K562 (cell line): ENCODE measurements around the gene PRTFDC1. TPM values are rescaled to one million over a fixed set of nuclear protein-coding genes. Genes with fewer than 3 reads are reported as not detected.

Source experiments
- ATAC-seq: fragments of 200-7000 bp; cut with Tn5 transposase; 3 replicates; pipeline ENCODE4 v1.9.1; 2020; ENCODE audit warnings: moderate library complexity
- BruUV-seq: library from RNA; stranded (reverse); fragments of 400-500 nt; replicated peaks from 2 replicates; lab custom pipeline; 2021; lab: Mats Ljungman, UMichigan
- CTCF ChIA-PET: fragments of 300-600 bp; formaldehyde crosslinking; extraction: SDS; loops from one replicate; lab custom pipeline; 2021; ENCODE audit warnings: low intra/inter-chr PET ratio; lab: Yijun Ruan, JAX
- POLR2A ChIA-PET: fragments of 300-600, 350-650 bp; sonication (Branson Sonifier 250); formaldehyde crosslinking; extraction: SDS; loops from one replicate; lab custom pipeline; 2021; ENCODE audit warnings: antibody characterized with exemption, inconsistent platforms; lab: Yijun Ruan, JAX
- DNase-seq, 4 experiments: peaks; one replicate each; pipeline versions ENCODE4 v3.0.0 to v3.0.0-alpha.2; 2011 to 2018; ENCODE audit warnings: low spot score in 3 of 4, mixed read lengths in 3 of 4; ENCODE audit errors: extremely low read depth in 1 of 4
- FAIRE-seq: peaks from 2 replicates; lab custom pipeline; 2011; peaks lifted over from hg19 to GRCh38; lab: Jason Lieb, UNC
- H2AFZ ChIP-seq: 2 replicates; pipeline ENCODE4 v1.6.0; 2011; ENCODE audit warnings: low read depth, low read length, control low read depth, inconsistent platforms
- H3K27ac ChIP-seq: fragments of 200-600 bp; 3 replicates; pipeline ENCODE4 v1.8.0; 2011; ENCODE audit warnings: low read depth, mild to moderate bottlenecking, control low read depth, inconsistent platforms, low read length, moderate library complexity, mixed read lengths; ENCODE audit errors: extremely low read depth
- H3K27me3 ChIP-seq, 2 experiments: fragments of 300-600 bp in 1 of 2; 2 replicates in 1 of 2; 3 replicates in 1 of 2; pipeline versions ENCODE4 v1.6.0 to v1.8.0; 2011; ENCODE audit warnings: inconsistent platforms in 2 of 2, low read length in 2 of 2, mild to moderate bottlenecking in 1 of 2, mixed read lengths in 1 of 2, moderate library complexity in 1 of 2; ENCODE audit not compliant: control insufficient read depth in 2 of 2, insufficient read depth in 2 of 2
- H3K36me3 ChIP-seq: fragments of 300-600 bp; 3 replicates; pipeline ENCODE4 v1.8.0; 2011; ENCODE audit warnings: mild to moderate bottlenecking, low read length, inconsistent platforms; ENCODE audit not compliant: control insufficient read depth, insufficient read depth
- H3K4me1 ChIP-seq, 2 experiments: fragments of 200-600 bp in 1 of 2; replicated peaks in 1 of 2; 2 replicates in 1 of 2; 3 replicates in 1 of 2; pipeline versions ENCODE4 v1.5.1 to v1.8.0; 2011; ENCODE audit warnings: inconsistent platforms in 2 of 2, low read length in 2 of 2, mild to moderate bottlenecking in 1 of 2, mixed read lengths in 1 of 2, moderate library complexity in 1 of 2; ENCODE audit not compliant: control insufficient read depth in 2 of 2, insufficient read depth in 2 of 2
- H3K4me2 ChIP-seq: 2 replicates; pipeline ENCODE4 v1.6.1; 2011; ENCODE audit warnings: low read length, control low read depth, inconsistent platforms, mixed read lengths; ENCODE audit not compliant: insufficient read depth
- H3K4me3 ChIP-seq: fragments of 200-600 bp; sonication (generic), shearing (Covaris generic); 2 replicates; pipeline ENCODE4 v1.5.1; 2016; ENCODE audit warnings: control low read depth, inconsistent platforms
- H3K79me2 ChIP-seq: fragments of 200-600 bp; 3 replicates; pipeline ENCODE4 v1.8.0; 2011; ENCODE audit warnings: low read length, inconsistent platforms; ENCODE audit not compliant: control insufficient read depth, insufficient read depth
- H3K9ac ChIP-seq, 2 experiments: 2 replicates each; pipeline versions ENCODE4 v1.6.0 to v1.6.1; 2011; ENCODE audit warnings: low read depth in 2 of 2, low read length in 2 of 2, control low read depth in 1 of 2, inconsistent platforms in 1 of 2, mild to moderate bottlenecking in 1 of 2, mixed read lengths in 1 of 2; ENCODE audit not compliant: insufficient read depth in 1 of 2
- H3K9me1 ChIP-seq: one replicate; pipeline ENCODE4 v1.6.0; 2011; ENCODE audit warnings: inconsistent platforms, mild to moderate bottlenecking, low read length, moderate library complexity; ENCODE audit not compliant: control insufficient read depth, insufficient read depth
- H3K9me3 ChIP-seq: replicated peaks from 2 replicates; pipeline ENCODE4 v1.5.1; 2011; ENCODE audit warnings: low read depth, low read length, inconsistent platforms; ENCODE audit not compliant: control insufficient read depth, insufficient read depth
- H4K20me1 ChIP-seq: replicated peaks from 2 replicates; pipeline ENCODE4 v1.6.1; 2011; ENCODE audit warnings: low read length, inconsistent platforms, mixed read lengths; ENCODE audit not compliant: control insufficient read depth, insufficient read depth
- BDP1 ChIP-seq: IDR thresholded peaks from 3 replicates; pipeline ENCODE4 v1.6.1; 2011; ENCODE audit not compliant: insufficient read length, insufficient read depth
- CBFA2T3 ChIP-seq: fragments of 450-650 bp; IDR thresholded peaks from 2 replicates; pipeline ENCODE4 v1.6.1; 2017
- ETS2 ChIP-seq: IDR thresholded peaks from 2 replicates; pipeline ENCODE4 v1.6.1; 2016; ENCODE audit warnings: borderline replicate concordance, missing genetic modification characterization, mild to moderate bottlenecking, moderate library complexity, missing compliant biosample characterization; ENCODE audit not compliant: poor library complexity, severe bottlenecking
- KAT8 ChIP-seq: fragments of 450-650 bp; IDR thresholded peaks from 2 replicates; pipeline ENCODE4 v1.6.1; 2016; ENCODE audit warnings: low read depth, mild to moderate bottlenecking
- PHB ChIP-seq: fragments of 250-450 bp; sonication (Bioruptor Pico); IDR thresholded peaks from 2 replicates; pipeline ENCODE4 v1.5.0; 2021
- PTTG1 ChIP-seq: fragments of 450-650 bp; IDR thresholded peaks from 2 replicates; pipeline ENCODE4 v1.6.1; 2016; ENCODE audit warnings: low read depth, mild to moderate bottlenecking, missing genetic modification characterization, missing compliant biosample characterization
- RAD21 ChIP-seq, 2 experiments: fragments of 250-450 bp in 1 of 2; fragments of 450-650 bp in 1 of 2; sonication (Bioruptor Pico) in 1 of 2; formaldehyde crosslinking in 1 of 2; IDR thresholded peaks in 1 of 2; conservative IDR thresholded peaks in 1 of 2; 2 replicates each; pipeline versions ENCODE4 v1.4.0 to v1.8.0; 2020 to 2022; ENCODE audit warnings: mild to moderate bottlenecking in 2 of 2, moderate library complexity in 1 of 2
- ZNF785 ChIP-seq: fragments of 250-450 bp; sonication (Bioruptor Pico); IDR thresholded peaks from 2 replicates; pipeline ENCODE4 v1.4.0; 2020; ENCODE audit warnings: mild to moderate bottlenecking
- WGBS: fragments of 100-300 bp; shearing (Covaris generic); methylation state at CpG from one replicate; pipeline ENCODE4 v1.1.6; 2016; ENCODE audit warnings: low coverage, mixed read lengths; ENCODE audit not compliant: insufficient coverage; ENCODE audit errors: missing lambda C conversion rate; 5-methylcytosine and 5-hydroxymethylcytosine counted together
- in situ Hi-C: fragments of 300-500 bp; cut with MboI; formaldehyde crosslinking; loops from 4 replicates; pipeline ENCODE4 v1.15.0; 2018; ENCODE audit warnings: inconsistent platforms, mixed read lengths
- intact Hi-C: fragments of 100-400 bp; cut with micrococcal nuclease; formaldehyde crosslinking; loops from 2 replicates; pipeline ENCODE4 v1.14.2; 2022
- polyA plus RNA-seq, 8 experiments: library from polyadenylated mRNA; depleted of rRNA in 4 of 8; stranded (reverse) in 5 of 8; unstranded in 3 of 8; fragments of >200 nt; fragmentation: Nextera tagmentation in 2 of 8; fragmentation: Illumina TruSeq in 1 of 8; extraction: Ambion mirVana in 2 of 8; extraction: Trizol in 1 of 8; gene quantifications; 2 replicates each; pipeline versions ENCODE4 v1.2.1 to v1.2.3, GENCODE V29; 2011 to 2014; ENCODE audit warnings: inconsistent platforms in 1 of 8, missing spikeins in 1 of 8
- total RNA-seq, 7 experiments: library from RNA; depleted of rRNA in 6 of 7; stranded (reverse); fragments of >200 nt in 6 of 7; fragmentation: Illumina TruSeq in 2 of 7; extraction: Trizol in 2 of 7; gene quantifications; 2 replicates each; pipeline versions ENCODE4 v1.2.1 to v1.2.3, GENCODE V29; 2011 to 2021; ENCODE audit warnings: low replicate concordance in 1 of 7
- TF ChIP-seq, protein P1 (sequence below), 3 experiments: IDR thresholded peaks in 2 of 3; conservative IDR thresholded peaks in 1 of 3; 2 replicates each; pipeline ENCODE4 v1.5.1; 2011 to 2012; ENCODE audit warnings: low read length in 3 of 3, mild to moderate bottlenecking in 3 of 3, control low read depth in 2 of 3, improper control_type of control experiment in 1 of 3, inconsistent platforms in 1 of 3, low read depth in 1 of 3, mixed read lengths in 1 of 3, moderate library complexity in 1 of 3; ENCODE audit not compliant: insufficient read depth in 2 of 3
- TF ChIP-seq, protein P2 (sequence below), 2 experiments: fragments of 450-650 bp; formaldehyde crosslinking in 1 of 2; IDR thresholded peaks; 2 replicates each; pipeline versions ENCODE4 v1.4.0 to v1.6.1; 2014 to 2020; ENCODE audit warnings: mild to moderate bottlenecking in 2 of 2, borderline replicate concordance in 1 of 2, low read depth in 1 of 2

The PRTFDC1 gene
- total and polyA plus RNA-seq, 9 of the 15 experiments (the other 6 are each of a cell fraction or from before 2014, with no cell fraction given), result 7.0 to 27.6 (median 10.0) TPM

GRCh38 chr10:24935504-24936292, 16.7 kb downstream of the PRTFDC1 start:
- Histone ChIP-seq H3K36me3 (no peaks in the 10 kb centered on the region), H3K4me2 (no peak overlapping the region)
- POLR2A ChIA-PET, result interaction anchor here (0.5 to 1.5 kb wide), 4 partner anchors 12 to 226 kb away, joined by 3 to 5 read pairs (median 4); no protein-coding TSS in a partner anchor
- no peak for TF ChIP-seq PTTG1 (tag)
- 0 out of 2 replicates have a peak, but pooled peaks have one; percentile 7 for TF ChIP-seq CBFA2T3
- TF ChIP-seq, protein P1, sequence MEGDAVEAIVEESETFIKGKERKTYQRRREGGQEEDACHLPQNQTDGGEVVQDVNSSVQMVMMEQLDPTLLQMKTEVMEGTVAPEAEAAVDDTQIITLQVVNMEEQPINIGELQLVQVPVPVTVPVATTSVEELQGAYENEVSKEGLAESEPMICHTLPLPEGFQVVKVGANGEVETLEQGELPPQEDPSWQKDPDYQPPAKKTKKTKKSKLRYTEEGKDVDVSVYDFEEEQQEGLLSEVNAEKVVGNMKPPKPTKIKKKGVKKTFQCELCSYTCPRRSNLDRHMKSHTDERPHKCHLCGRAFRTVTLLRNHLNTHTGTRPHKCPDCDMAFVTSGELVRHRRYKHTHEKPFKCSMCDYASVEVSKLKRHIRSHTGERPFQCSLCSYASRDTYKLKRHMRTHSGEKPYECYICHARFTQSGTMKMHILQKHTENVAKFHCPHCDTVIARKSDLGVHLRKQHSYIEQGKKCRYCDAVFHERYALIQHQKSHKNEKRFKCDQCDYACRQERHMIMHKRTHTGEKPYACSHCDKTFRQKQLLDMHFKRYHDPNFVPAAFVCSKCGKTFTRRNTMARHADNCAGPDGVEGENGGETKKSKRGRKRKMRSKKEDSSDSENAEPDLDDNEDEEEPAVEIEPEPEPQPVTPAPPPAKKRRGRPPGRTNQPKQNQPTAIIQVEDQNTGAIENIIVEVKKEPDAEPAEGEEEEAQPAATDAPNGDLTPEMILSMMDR (IDR thresholded peaks at IDR 0.05 in 2 of 3, conservative IDR thresholded peaks at IDR 0.05 in 1 of 3; ENCODE audit: insufficient read depth in 2 of 3, low read depth in 1 of 3, low read length in 3 of 3), result peak; percentile 5 to 36 (median 21); a peak in 2 of 6 replicates
- TF ChIP-seq ETS2 (tag), result no peak
- TF ChIP-seq, protein P2, sequence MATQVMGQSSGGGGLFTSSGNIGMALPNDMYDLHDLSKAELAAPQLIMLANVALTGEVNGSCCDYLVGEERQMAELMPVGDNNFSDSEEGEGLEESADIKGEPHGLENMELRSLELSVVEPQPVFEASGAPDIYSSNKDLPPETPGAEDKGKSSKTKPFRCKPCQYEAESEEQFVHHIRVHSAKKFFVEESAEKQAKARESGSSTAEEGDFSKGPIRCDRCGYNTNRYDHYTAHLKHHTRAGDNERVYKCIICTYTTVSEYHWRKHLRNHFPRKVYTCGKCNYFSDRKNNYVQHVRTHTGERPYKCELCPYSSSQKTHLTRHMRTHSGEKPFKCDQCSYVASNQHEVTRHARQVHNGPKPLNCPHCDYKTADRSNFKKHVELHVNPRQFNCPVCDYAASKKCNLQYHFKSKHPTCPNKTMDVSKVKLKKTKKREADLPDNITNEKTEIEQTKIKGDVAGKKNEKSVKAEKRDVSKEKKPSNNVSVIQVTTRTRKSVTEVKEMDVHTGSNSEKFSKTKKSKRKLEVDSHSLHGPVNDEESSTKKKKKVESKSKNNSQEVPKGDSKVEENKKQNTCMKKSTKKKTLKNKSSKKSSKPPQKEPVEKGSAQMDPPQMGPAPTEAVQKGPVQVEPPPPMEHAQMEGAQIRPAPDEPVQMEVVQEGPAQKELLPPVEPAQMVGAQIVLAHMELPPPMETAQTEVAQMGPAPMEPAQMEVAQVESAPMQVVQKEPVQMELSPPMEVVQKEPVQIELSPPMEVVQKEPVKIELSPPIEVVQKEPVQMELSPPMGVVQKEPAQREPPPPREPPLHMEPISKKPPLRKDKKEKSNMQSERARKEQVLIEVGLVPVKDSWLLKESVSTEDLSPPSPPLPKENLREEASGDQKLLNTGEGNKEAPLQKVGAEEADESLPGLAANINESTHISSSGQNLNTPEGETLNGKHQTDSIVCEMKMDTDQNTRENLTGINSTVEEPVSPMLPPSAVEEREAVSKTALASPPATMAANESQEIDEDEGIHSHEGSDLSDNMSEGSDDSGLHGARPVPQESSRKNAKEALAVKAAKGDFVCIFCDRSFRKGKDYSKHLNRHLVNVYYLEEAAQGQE (IDR thresholded peaks at IDR 0.05; ENCODE audit: borderline replicate concordance), result 0 out of 2 replicates have a peak, but pooled peaks have one; percentile 28
- TF ChIP-seq, protein P2 (CRISPR knock-in tag; IDR thresholded peaks at IDR 0.05; ENCODE audit: low read depth), result no peak
- TF ChIP-seq PHB, result no peak
- TF ChIP-seq ZNF785 (CRISPR knock-in tag), result no peak
- TF ChIP-seq BDP1, result no peak
- TF ChIP-seq RAD21 (CRISPR knock-in tag; conservative IDR thresholded peaks at IDR 0.05 in 1 of 2, IDR thresholded peaks at IDR 0.05 in 1 of 2), result peak in 1 of 2 experiments; percentile 47; a peak in 2 of 4 replicates
- TF ChIP-seq KAT8, result no peak

More at GRCh38 chr10:24935504-24936292, 16.7 kb downstream of the PRTFDC1 start:
- Histone ChIP-seq H3K27me3 (no peaks in the 10 kb centered on the region), H3K27ac (no peak overlapping the region), H3K9me1 (no peaks in the 10 kb centered on the region), H3K9ac (no peak overlapping the region), H3K4me1 (no peaks in the 10 kb centered on the region; a peak in 2 of 5 replicates), H3K4me3 (no peak overlapping the region), H4K20me1 (no peaks in the 10 kb centered on the region), H2AFZ (no peak overlapping the region), H3K9me3 (no peaks in the 10 kb centered on the region), H3K79me2 (no peaks in the 10 kb centered on the region)
- FAIRE-seq (no peak), ATAC-seq (peak; percentile 66; the same call in 2 of the 3 replicates), DNase-seq (no peak)
- intact Hi-C loops, result no loop called here
- CTCF ChIA-PET, result no interaction called here
- 43% methylated on average over 8 of the region's 8 CpGs for WGBS
- no TSS peak for BruUV-seq
- in situ Hi-C loops, result no loop called here
